Endothelial cell of umbilical vein (primary cell): ENCODE measurements around the gene GALNT1. TPM values are rescaled to one million over a fixed set of nuclear protein-coding genes. Genes with fewer than 3 reads are reported as not detected.

Experiments
- BruUV-seq: library from RNA; stranded (reverse); fragments of 400-500 nt; replicated peaks from 2 replicates; lab custom pipeline; 2021; lab: Mats Ljungman, UMichigan
- CTCF ChIA-PET: fragments of 300-600, 350-600 bp; sonication (Branson Sonifier 250); formaldehyde crosslinking; loops from one replicate; lab custom pipeline; 2021; ENCODE audit warnings: antibody characterized with exemption, inconsistent platforms; lab: Charles Lee
- POLR2A ChIA-PET: fragments of 300-600, 350-600 bp; sonication (Branson Sonifier 250); formaldehyde crosslinking; loops from one replicate; lab custom pipeline; 2021; ENCODE audit warnings: antibody characterized with exemption, inconsistent platforms; lab: Charles Lee
- DNase-seq: peaks from one replicate; pipeline ENCODE4 v3.0.0-alpha.2; 2011; ENCODE audit warnings: low read depth, low spot score
- FAIRE-seq: peaks from 2 replicates; lab custom pipeline; 2011; peaks lifted over from hg19 to GRCh38; lab: Jason Lieb, UNC
- H2AFZ ChIP-seq: 2 replicates; pipeline ENCODE4 v1.6.0; 2012; ENCODE audit warnings: low read depth, low read length, control low read depth, inconsistent platforms
- H3K27ac ChIP-seq: 2 replicates; pipeline ENCODE4 v1.5.1; 2011; ENCODE audit warnings: low read depth, mild to moderate bottlenecking, control low read depth, low read length, moderate library complexity; ENCODE audit not compliant: insufficient read depth
- H3K27me3 ChIP-seq, 2 experiments: 2 replicates each; pipeline versions ENCODE4 v1.6.0 to v1.6.1; 2011; ENCODE audit warnings: low read length in 2 of 2, mixed read lengths in 1 of 2; ENCODE audit not compliant: control insufficient read depth in 2 of 2, insufficient read depth in 2 of 2
- H3K36me3 ChIP-seq, 2 experiments: 2 replicates in 1 of 2; 3 replicates in 1 of 2; pipeline ENCODE4 v1.5.1; 2011; ENCODE audit warnings: low read length in 2 of 2, mild to moderate bottlenecking in 1 of 2, moderate library complexity in 1 of 2; ENCODE audit not compliant: control insufficient read depth in 2 of 2, insufficient read depth in 2 of 2; ENCODE audit errors: extremely low read depth in 1 of 2
- H3K4me1 ChIP-seq: 3 replicates; pipeline ENCODE4 v1.5.1; 2011; ENCODE audit warnings: mild to moderate bottlenecking, low read length; ENCODE audit not compliant: control insufficient read depth, insufficient read depth; ENCODE audit errors: extremely low read depth
- H3K4me2 ChIP-seq: 2 replicates; pipeline ENCODE4 v1.6.1; 2011; ENCODE audit warnings: low read length, control low read depth, mixed read lengths; ENCODE audit not compliant: insufficient read depth
- H3K4me3 ChIP-seq, 3 experiments: fragments of 200-600 bp in 1 of 3; sonication (generic), shearing (Covaris generic) in 1 of 3; replicated peaks in 1 of 3; 2 replicates each; pipeline ENCODE4 v1.5.1; 2011 to 2016; ENCODE audit warnings: control low read depth in 3 of 3, low read length in 3 of 3, mild to moderate bottlenecking in 2 of 3, inconsistent platforms in 1 of 3, low read depth in 1 of 3, moderate library complexity in 1 of 3; ENCODE audit not compliant: insufficient read depth in 1 of 3
- H3K79me2 ChIP-seq: 2 replicates; pipeline ENCODE4 v1.6.0; 2012; ENCODE audit warnings: low read length, inconsistent platforms; ENCODE audit not compliant: control insufficient read depth, insufficient read depth
- H3K9ac ChIP-seq: replicated peaks from 2 replicates; pipeline ENCODE3; 2011; ENCODE audit warnings: low read length, control low read depth; ENCODE audit not compliant: insufficient read depth; ENCODE audit errors: extremely low read depth
- H3K9me1 ChIP-seq: replicated peaks from 3 replicates; pipeline ENCODE4 v1.6.0; 2011; ENCODE audit warnings: mild to moderate bottlenecking, low read length; ENCODE audit not compliant: control insufficient read depth, insufficient read depth; ENCODE audit errors: extremely low read depth
- H3K9me3 ChIP-seq: replicated peaks from 2 replicates; pipeline ENCODE4 v1.5.1; 2012; ENCODE audit warnings: low read length, inconsistent platforms; ENCODE audit not compliant: control insufficient read depth, insufficient read depth
- H4K20me1 ChIP-seq: replicated peaks from 2 replicates; pipeline ENCODE3; 2011; ENCODE audit warnings: mild to moderate bottlenecking, low read length; ENCODE audit not compliant: control insufficient read depth, insufficient read depth; ENCODE audit errors: extremely low read depth
- EZH2 ChIP-seq: IDR thresholded peaks from 2 replicates; pipeline ENCODE4 v1.6.1; 2012; ENCODE audit warnings: borderline replicate concordance, low read depth, mild to moderate bottlenecking, moderate library complexity, low read length, inconsistent platforms; ENCODE audit not compliant: severe bottlenecking
- FOS ChIP-seq: IDR thresholded peaks from 2 replicates; pipeline ENCODE4 v1.6.1; 2011; ENCODE audit warnings: mild to moderate bottlenecking, low read length, moderate library complexity, borderline replicate concordance; ENCODE audit not compliant: insufficient read depth
- GATA2 ChIP-seq: IDR thresholded peaks from 2 replicates; pipeline ENCODE4 v1.7.0; 2011; ENCODE audit warnings: low read depth, mild to moderate bottlenecking, moderate library complexity, mixed read lengths, low read length; ENCODE audit not compliant: insufficient read length, insufficient read depth
- JUN ChIP-seq: IDR thresholded peaks from 2 replicates; pipeline ENCODE4 v1.6.1; 2011; ENCODE audit warnings: borderline replicate concordance, low read depth; ENCODE audit not compliant: insufficient read length, insufficient read depth
- MYC ChIP-seq: IDR thresholded peaks from one replicate; pipeline ENCODE4 v1.6.1; 2011; ENCODE audit warnings: mild to moderate bottlenecking, low read depth, low read length
- POLR2A ChIP-seq: IDR thresholded peaks from 2 replicates; pipeline ENCODE4 v1.6.1; 2012; ENCODE audit warnings: low read depth, mild to moderate bottlenecking, control low read depth, low read length
- POLR2AphosphoS5 ChIP-seq: IDR thresholded peaks from 2 replicates; pipeline ENCODE4 v1.6.1; 2012; ENCODE audit warnings: low read depth, mild to moderate bottlenecking, control low read depth, low read length, moderate library complexity; ENCODE audit not compliant: insufficient read depth
- dilution Hi-C: fragments of 300-500 bp; cut with MboI; formaldehyde crosslinking; loops from one replicate; pipeline ENCODE4 v1.15.0; 2019; ENCODE audit warnings: low sequenced_read_pairs; ENCODE audit not compliant: extremely low pct_ligation_motif_present
- intact Hi-C: fragments of 100-400 bp; cut with micrococcal nuclease; formaldehyde crosslinking; loops from one replicate; pipeline ENCODE4 v1.10.0; 2022
- polyA plus RNA-seq, 4 experiments: library from polyadenylated mRNA; depleted of rRNA in 3 of 4; stranded (reverse) in 3 of 4; unstranded in 1 of 4; fragments of >200 nt; gene quantifications; 2 replicates each; pipeline versions ENCODE4 v1.2.1 to v1.2.3, GENCODE V29; 2011 to 2012; ENCODE audit warnings: missing spikeins in 1 of 4
- total RNA-seq: library from RNA; stranded (reverse); gene quantifications from 2 replicates; pipeline ENCODE4 v1.2.3, GENCODE V29; 2021
- TF ChIP-seq, protein P1 (sequence below), 2 donors: IDR thresholded peaks; 1 replicate in 1 of 2; 2 replicates in 1 of 2; pipeline ENCODE4 v1.5.1; 2011; ENCODE audit warnings: low read length in 2 of 2, mild to moderate bottlenecking in 2 of 2, moderate library complexity in 2 of 2, control low read depth in 1 of 2, inconsistent platforms in 1 of 2, low read depth in 1 of 2; ENCODE audit not compliant: insufficient read depth in 1 of 2; ENCODE audit errors: extremely low read depth in 1 of 2
- TF ChIP-seq, protein P2 (sequence below): IDR thresholded peaks from 2 replicates; pipeline ENCODE4 v1.6.1; 2011; ENCODE audit not compliant: insufficient read depth, insufficient read length

GALNT1 gene
- total and polyA plus RNA-seq, 2 donors (not counting 3 experiments of a cell fraction or from before 2014, with no cell fraction given): 89.9 to 360 TPM

DNA sequence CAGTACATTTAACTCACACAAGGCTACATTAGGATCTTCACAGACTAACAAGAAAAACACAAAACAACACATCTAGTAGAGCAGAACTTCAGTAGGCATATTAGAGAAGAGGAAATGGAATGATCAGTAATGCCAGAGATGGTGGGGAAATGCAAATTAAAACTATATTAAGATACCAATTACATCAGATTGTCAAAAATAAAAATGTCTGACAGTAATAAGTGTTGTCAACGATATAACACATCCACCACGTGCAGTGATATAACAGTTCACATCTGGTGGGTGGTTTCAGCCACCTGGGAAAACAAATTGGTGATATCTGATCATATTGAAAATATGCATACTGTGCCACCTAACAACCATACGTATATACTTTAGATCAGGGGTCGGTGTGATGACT, 59.9 kb downstream of the GALNT1 start:
- BruUV-seq: no TSS peak
- TF ChIP-seq POLR2AphosphoS5 (no peak), FOS (no peak), POLR2A (no peak), GATA2 (no peak), MYC (no peak), EZH2 (no peak), JUN (no peak)
- TF ChIP-seq, protein P1, sequence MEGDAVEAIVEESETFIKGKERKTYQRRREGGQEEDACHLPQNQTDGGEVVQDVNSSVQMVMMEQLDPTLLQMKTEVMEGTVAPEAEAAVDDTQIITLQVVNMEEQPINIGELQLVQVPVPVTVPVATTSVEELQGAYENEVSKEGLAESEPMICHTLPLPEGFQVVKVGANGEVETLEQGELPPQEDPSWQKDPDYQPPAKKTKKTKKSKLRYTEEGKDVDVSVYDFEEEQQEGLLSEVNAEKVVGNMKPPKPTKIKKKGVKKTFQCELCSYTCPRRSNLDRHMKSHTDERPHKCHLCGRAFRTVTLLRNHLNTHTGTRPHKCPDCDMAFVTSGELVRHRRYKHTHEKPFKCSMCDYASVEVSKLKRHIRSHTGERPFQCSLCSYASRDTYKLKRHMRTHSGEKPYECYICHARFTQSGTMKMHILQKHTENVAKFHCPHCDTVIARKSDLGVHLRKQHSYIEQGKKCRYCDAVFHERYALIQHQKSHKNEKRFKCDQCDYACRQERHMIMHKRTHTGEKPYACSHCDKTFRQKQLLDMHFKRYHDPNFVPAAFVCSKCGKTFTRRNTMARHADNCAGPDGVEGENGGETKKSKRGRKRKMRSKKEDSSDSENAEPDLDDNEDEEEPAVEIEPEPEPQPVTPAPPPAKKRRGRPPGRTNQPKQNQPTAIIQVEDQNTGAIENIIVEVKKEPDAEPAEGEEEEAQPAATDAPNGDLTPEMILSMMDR (IDR thresholded peaks at IDR 0.05; ENCODE audit: extremely low read depth in 1 of 2, insufficient read depth in 1 of 2, low read depth in 1 of 2, low read length in 2 of 2): no peak
- TF ChIP-seq, protein P2, sequence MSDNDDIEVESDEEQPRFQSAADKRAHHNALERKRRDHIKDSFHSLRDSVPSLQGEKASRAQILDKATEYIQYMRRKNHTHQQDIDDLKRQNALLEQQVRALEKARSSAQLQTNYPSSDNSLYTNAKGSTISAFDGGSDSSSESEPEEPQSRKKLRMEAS: no peak
- dilution Hi-C loops: no loop called here
- Histone ChIP-seq H3K27ac (no peak overlapping the region), H3K79me2 (peaks cover 86% of the 10 kb centered on the region), H3K9ac (no peak overlapping the region), H3K9me3 (no peaks in the 10 kb centered on the region), H3K4me1 (no peaks in the 10 kb centered on the region), H3K4me3 (no peak overlapping the region), H3K4me2 (no peak overlapping the region), H3K36me3 (peaks cover 1 to 2% of the 10 kb centered on the region in 2 experiments), H3K9me1 (no peaks in the 10 kb centered on the region), H3K27me3 (no peaks in the 10 kb centered on the region), H4K20me1 (peaks cover 6% of the 10 kb centered on the region), H2AFZ (no peak overlapping the region)
- intact Hi-C loops: no loop called here
- ChIA-PET CTCF (interaction anchor here (1.0 kb wide), 1 partner anchor 58 kb away, joined by 3 read pairs; no protein-coding TSS in a partner anchor), POLR2A (no interaction called here)
- FAIRE-seq: no peak
- no peak for DNase-seq
